ENCODE results near the gene LRPPRC.

Gene LRPPRC

DNA sequence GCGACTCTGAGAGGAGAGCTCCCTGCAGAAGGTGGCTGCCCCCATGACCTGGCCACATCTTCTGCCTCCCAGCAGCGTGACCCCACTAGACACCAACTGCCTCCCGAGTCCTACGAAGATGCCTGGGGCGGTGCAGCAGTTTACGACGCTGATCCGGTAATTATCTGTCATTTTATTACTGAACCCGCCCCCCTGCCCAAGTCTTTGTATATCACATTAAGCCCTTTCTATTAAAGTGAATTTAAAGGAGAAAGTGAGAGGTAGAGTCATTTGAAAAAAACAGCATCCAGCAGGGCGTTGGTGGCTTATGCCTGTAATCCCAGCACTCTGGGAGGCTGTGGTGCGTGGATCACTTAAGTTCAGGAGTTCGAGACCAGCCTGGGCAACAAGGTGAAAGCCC lies 123.6 kb downstream of the LRPPRC start:
- FAIRE-seq (no peak), DNase-seq (ENCODE audit: low spot score) (no peak)

DNA sequence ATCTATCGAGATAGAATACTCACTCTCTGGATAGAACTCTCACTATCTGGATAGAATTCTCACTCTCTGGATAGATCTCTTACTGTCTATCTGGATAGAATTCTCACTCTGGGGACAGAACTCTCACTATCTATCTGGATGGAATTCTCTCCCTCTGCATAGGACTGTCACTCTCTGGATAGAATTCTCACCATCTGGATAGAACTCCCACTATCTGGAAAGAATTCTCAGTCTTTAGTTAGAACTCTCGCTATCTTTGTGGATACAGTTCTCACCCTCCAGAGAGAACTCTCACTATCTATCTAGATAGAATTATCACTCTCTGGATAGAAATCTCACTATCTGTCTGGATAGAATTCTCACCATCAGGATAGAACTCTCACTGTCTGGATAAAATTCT lies 140.5 kb downstream of the LRPPRC start:
- FAIRE-seq, result no peak
- DNase-seq (ENCODE audit: low spot score), result no peak

DNA sequence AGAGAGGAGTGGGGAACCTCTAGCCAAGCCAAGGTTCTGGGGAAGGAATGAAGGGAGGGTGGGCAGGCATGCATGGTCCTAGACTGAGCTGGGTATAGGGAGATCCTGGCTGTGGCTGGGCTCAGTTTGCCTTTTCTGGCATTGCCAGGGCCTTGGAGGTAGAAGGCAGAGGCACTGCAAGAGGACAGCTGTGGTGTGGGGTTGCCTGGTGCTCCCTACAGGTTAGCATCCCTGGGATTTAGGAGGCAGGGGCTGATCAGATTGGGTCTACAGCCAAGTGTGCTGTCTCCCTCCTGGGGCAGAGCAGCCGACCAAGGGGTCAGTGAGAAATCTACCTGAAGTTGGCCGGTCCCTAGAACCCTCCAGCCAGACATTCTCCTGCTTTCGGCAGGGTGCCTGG lies 141.1 kb downstream of the LRPPRC start:
- FAIRE-seq (no peak), DNase-seq (ENCODE audit: low spot score) (no peak)

DNA sequence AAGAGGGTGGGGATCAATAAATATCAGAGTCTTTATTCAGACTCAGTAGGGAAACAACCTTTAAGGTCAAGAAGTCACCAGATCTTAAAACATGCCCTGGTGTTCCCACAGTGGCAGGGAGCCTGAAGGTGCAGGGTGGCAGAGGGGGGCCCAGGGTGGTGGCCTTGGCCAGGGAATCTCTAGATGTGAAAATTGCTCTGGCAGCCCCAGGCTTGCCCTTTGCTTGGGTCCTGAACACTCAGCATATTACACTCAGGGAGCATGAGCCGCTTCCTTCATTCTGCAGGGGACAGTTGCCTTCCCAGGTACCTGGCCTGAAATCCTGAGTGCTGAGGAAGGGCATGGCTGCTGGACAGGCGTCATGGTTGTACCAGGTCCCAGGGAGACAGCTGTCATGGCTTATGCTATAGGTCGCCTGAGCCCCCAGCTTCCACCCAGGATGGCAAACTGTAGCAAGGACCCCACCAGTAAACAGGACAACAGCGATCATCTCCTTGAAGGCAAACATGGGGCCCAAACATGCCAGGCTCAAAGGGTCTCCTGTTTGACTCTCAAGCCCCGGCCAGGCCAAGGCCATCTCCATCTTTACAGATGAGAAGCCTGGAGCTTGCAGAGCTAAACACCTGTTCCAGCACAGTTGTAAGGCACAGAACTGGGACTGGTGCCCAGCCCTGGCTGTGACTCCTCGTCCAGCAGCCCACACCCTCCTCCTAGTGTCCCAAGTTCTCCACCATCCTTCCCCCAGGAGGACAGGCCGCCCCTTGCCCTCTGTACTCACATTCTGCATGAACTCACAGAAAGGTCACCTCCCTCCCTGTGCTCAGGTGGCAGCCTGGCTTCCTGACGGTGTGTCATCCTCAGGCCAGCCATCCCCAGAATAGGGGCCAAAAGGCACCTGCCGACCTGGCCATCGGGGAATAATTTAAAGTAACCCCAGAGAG lies 142.4 kb downstream of the LRPPRC start:
- FAIRE-seq (no peak), DNase-seq (ENCODE audit: low spot score) (no peak)

DNA sequence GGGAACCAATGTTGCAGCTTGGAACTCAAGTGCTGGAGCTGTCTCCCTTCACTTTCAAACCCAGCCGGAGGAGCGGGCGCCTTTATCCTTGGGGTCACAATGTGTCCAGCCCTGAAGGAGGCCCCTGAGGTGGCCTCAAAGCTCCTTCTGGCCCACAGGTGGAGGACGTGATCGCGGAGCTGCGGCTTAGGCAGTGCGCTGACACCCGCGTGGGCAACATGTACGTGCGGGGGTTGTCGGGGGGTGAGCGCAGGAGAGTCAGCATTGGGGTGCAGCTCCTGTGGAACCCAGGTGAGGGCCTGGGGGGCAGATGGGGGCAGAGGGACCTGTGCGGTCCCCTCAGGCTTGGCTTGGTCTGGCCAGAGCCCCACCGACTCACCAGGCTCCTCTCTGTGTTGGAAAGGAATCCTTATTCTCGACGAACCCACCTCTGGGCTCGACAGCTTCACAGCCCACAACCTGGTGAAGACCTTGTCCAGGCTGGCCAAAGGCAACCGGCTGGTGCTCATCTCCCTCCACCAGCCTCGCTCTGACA lies 143.5 kb downstream of the LRPPRC start:
- FAIRE-seq, result no peak
- no peak for DNase-seq (ENCODE audit: low spot score)

DNA sequence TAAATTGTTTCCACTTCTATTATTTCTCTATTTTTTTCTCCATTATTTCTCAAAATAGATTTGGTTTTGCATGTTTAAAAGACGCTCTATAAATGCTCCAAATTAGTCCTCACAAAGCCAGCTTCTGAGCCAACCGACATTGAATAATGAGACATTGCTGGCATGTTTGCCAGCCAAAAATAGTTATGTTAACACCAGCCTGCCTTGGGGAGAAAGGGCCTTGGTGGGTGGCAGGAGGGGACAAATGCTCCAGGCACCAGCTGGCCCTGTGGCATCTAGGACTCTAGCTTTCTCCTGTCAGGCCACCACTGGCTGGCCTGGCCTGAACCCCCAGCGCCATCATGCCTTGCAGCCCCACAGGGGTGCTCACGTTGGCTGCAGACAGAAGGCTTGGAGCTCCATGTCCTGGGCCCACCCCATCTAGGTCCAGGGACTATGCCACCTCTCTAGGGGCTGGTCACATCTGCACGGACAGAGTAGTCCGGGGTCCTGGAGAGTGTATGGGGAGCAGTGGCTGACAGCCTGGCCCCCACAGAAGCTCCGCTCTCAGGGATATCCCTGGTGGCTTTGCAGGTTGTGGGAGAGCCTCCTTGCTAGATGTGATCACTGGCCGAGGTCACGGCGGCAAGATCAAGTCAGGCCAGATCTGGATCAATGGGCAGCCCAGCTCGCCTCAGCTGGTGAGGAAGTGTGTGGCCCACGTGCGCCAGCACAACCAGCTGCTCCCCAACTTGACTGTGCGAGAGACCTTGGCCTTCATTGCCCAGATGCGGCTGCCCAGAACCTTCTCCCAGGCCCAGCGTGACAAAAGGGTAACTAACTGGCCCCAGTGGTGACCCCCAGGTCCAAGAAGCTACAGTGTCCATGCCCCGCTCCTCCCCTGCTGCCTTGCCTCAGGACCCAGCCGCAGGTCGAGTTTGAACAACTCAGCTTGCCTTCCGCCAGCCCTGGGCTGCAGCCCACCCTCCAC lies 144.5 kb downstream of the LRPPRC start:
- DNase-seq (ENCODE audit: low spot score), result no peak
- FAIRE-seq, result no peak

DNA sequence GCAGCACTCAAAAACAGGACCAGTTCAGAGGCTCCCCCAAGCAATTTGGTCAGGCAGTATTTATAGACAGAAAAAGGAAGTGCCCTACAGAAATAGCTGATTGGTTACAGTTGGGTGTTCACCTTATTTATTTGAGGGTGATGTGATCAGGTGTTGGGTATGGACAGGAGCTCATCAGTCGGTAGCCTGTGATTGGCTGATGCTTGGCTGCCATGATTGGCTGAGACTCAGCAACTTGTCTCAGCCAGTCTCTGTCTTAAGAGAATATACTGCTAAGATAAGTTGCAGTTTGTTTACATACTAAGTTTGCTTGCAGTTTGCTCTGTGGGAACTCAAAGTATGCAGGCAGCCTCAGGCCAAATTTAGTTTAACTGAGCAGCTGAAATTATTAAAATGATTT lies 147.6 kb downstream of the LRPPRC start:
- DNase-seq (ENCODE audit: low spot score), result no peak
- FAIRE-seq, result no peak

DNA sequence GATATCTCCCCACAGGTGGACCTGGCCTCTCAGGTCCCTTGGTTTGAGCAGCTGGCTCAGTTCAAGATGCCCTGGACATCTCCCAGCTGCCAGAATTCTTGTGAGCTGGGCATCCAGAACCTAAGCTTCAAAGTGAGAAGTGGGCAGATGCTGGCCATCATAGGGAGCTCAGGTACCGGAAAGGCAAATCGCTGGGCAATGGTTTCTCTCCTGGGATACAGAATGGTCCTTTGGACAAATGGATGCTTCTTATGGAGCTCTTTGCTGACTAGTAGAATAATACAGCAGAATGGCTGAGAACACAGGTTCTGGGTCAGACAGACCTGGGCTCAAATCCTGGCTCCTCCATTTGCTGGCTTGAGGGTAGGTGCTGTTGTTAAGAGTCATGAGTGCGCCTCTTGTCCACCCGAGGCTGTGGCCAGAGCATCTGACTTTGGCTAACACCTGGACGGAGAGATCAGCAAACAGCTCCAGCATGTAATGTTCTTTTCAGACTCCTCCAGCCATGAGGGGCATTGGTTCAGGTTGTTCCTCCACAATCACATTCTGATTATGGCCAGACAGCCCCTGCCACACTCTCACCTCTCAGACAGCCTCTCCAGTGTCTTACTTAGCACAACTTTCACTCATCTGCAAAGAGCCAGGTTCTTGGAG lies 149.5 kb downstream of the LRPPRC start:
- FAIRE-seq, result no peak
- no peak for DNase-seq (ENCODE audit: low spot score)

DNA sequence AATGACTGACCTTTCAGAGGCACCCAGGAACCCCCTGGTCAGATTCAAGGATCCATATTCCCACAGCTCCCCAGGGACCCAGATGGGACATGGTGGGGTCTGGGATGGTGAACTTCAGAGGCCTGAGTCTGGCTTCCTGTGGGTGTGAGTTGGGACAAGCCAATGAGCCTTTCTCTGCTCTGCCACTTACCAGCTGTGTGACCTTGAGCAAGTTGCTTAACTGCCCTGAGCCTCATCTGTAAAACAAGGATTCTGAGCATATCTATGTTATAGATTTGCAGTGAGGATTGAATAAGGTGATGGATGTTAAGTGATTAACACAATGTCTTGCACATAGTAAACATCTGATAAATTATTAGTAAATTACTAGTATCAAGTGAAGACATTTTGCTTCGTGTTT lies 150.6 kb downstream of the LRPPRC start:
- DNase-seq (ENCODE audit: low spot score) (no peak), FAIRE-seq (no peak)

DNA sequence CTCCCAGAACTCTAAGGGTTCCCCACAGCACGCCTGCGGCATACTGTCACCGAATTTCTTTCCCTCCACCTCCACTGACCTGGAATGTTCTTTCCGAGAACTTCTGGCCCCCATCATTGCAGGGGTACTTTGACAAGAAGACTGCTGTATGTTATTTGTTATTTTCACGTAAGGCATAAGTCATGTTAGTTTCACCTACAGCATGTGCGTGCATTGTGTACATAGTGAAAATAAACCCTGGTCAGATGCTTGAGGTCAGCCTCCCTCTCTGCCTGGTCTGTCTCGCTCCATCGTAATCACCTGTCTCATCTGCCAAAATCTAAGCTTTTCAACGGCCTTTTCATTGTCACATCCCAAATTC lies 152.9 kb downstream of the LRPPRC start:
- DNase-seq (ENCODE audit: low spot score) (no peak), FAIRE-seq (no peak)

DNA sequence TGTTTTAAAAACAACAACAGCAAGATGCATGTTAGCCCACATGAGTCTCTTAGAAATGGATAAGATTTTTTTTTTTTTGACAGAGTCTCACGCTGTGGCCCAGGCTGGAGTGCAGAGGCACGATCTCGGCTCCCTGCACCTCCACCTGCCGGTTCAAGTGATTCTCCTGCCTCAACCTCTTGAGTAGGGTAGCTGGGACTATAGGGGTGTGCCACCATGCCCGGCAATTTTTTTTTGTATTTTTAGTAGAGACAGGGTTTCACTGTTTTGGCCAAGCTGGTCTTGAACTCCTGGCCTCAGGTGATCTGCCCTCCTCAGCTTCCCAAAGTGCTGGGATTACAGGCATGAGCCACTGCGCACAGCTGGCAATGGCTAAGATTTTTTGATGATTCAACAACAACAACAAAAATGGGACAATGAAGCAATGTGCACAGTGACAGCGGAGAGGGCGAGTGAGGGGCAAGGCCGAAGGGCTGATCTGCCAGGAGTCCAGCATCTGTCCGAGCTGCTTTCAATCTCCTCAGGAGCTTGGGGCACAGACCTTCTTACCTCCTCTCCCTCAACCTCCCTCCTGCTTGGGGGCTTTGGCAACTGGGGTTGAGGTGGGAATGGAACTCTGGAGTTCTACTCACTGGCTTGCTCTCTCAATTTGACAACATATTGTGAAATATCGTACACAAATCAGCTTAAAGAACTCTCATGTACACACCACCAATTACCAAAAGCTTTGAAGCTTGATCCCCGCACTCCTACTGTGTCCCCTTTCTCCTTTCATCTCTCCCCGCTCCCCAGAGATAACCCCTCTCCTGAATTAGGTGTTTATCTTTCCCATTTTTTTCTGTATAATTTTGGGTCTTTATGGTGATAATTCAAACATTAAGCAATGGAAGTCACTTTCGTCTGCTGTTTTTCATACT lies 153.6 kb downstream of the LRPPRC start:
- FAIRE-seq (no peak), DNase-seq (ENCODE audit: low spot score) (no peak)

DNA sequence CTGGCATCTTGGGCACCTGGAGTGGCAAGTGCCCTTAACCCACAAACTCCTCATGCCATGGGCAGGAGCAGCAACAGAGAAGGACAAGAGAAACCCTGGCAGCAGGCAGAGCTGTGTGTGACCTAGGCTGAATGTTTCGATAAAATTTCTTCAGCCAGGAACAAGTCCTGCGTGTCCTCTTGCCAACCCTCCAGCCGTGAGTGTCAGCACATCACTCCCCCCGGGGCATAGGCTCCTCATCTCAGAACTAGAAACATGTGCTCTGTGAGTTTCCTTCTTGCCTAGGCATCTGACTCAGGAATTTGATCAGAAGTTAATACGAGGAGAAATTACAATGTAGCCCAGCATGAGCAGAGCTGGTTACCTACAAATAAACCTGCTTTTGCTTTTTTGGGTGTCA lies 154.8 kb downstream of the LRPPRC start:
- DNase-seq (ENCODE audit: low spot score) (no peak), FAIRE-seq (no peak)

DNA sequence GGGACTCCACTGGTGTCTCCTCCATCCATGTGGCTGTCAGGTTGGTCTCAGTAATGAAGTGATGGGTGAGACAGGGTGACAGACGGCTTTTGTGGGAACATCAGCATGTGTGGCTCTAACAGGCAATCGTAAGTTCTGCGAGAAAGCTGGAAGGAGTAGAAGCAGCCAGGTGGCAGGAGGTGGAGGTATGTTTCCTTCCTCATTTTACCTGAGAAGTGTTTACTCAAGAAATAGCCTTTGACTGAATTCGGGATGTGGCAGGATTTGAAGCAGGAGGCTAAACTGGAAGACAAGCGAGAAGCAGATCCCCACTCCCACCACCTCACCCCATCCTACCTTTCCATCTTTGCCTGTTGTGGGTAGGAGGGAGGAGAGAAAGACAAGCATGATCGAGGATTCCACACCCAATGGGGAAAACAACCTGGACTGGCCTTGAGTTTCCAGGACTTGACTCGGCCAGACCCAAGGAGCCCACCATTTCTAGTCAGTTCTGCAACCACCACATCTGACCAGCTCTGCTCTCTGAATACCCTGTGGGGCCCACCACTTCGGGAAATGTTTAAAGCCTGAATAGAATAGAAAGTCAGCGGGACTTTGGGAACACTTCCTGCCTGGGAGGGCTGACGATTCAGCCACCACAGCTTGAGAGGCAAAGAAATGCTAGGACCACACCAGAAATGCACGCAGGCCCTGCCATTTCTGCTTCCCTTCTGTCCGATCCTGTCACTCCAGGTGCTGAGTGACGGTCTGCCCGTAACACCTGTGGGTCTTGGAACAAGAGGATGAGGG lies 155.8 kb downstream of the LRPPRC start:
- no peak for DNase-seq (ENCODE audit: low spot score)

DNA sequence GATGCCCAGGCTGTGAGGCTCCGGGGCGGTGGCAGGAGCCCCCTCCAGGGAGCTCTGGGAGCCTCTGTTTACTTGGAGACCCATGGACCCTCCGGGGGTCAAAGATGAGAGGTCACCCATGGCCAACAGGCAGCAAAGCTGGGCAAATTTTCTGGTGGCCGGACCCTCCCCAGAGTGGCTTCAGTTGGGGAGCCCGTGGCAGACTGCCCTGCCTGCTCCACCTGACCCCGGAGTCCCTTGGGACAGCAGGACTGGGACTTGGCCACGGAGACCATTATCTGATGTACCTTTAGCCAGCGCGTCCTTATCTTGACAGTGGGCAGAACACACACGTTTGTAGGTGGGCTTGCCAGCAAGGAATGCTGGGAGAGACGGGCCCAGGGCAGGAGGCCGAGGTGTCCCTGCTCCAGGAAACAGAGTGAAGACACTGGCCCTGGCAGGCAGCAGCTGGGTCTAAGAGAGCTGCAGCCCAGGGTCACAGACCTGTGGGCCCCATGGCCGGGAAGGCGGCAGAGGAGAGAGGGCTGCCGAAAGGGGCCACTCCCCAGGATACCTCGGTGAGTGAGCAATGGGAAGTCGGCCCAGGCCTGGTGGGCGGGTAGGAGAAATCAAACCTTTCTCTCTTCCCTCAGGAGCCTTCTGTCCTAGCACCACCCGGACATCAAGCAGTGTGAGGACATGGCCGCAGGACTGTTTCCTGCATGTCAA lies 157.1 kb downstream of the LRPPRC start, which contains the start of the genes ABCG5 and ABCG8:
Gene ABCG5 (minus strand): TSS at position 280 of the 708 bp plus-strand sequence. CDS start 160 bp downstream, at position 120.
Gene ABCG8 (plus strand): TSS at position 412 of the 708 bp plus-strand sequence. CDS start 83 bp downstream, at position 495.
- DNase-seq (ENCODE audit: low spot score), result no peak
- no peak for FAIRE-seq

More for the DNA sequence above, 155.8 kb downstream of the LRPPRC start:
- FAIRE-seq, result no peak

DNA sequence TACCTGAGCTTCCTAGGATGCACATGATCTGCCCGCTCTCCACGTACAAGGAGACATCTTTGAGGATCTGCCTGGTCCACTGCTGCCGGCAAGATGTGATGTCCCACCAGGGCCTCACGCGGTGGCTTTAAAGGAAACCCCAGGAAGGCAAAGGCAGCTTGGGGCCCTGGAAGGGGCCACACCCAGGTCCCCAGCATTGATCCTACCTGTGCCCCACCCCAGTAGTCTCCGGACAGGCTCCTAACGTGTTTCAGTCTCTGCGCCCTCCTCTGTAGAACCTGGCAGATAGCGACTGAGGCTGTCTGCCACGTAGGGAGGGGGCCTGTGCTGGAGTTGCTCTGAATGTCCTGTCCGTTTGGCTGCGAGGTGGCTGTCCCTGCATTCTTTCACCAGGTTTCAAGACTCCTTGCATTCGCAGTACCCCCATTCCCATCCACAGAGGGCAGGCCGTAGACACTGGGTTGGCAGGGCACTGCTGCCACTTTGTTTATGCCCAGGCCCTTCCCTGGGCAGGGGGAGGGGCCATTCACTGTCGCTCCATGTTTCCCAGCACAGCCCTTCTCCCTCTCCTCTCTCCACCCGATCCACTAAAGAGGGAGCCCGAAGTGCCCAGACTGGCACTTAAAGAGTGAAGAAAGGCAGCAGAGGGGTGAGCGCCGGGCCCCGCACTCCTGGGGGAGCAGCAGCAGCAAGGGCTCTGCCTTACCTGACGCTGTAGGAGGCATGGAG lies 157.8 kb downstream of the LRPPRC start:
- no peak for FAIRE-seq
- DNase-seq (ENCODE audit: low spot score), result no peak

DNA sequence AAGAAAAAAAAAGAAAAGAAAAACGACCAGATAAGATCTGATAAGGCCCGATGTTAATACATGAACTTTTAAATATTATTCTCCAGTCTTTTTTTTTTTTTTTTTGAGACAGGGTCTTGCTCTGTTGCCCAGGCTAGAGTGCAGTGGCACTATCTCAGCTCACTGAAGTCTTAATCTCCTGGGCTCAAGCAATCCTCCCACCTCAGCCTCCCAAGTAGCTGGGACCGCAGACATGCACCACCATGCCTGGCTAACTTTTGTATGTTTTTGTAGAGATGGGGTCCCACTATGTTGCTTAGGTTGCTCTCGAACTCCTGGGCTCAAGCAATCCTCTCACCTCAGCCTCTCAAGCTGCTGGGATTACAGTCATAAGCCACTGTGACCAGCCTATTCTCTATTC lies 158.8 kb downstream of the LRPPRC start:
- no peak for FAIRE-seq
- DNase-seq (ENCODE audit: low spot score), result no peak
